Mesendoderm (in vitro differentiated cells): ENCODE measurements around the gene MTF2.

ENCODE experiments used
- DNase-seq: peaks from one replicate; pipeline ENCODE4 v3.0.0; 2013
- H2AK5ac ChIP-seq: 2 replicates; pipeline ENCODE4 v1.6.1; 2013; ENCODE audit warnings: low read length, inconsistent platforms
- H2BK120ac ChIP-seq: 2 replicates; pipeline ENCODE4 v1.6.1; 2013; ENCODE audit warnings: low read depth, mild to moderate bottlenecking, low read length, moderate library complexity, mixed read lengths
- H2BK15ac ChIP-seq: replicated peaks from 2 replicates; pipeline ENCODE4 v1.6.1; 2013; ENCODE audit warnings: low read depth, mild to moderate bottlenecking, moderate library complexity
- H2BK5ac ChIP-seq: 2 replicates; pipeline ENCODE4 v1.6.1; 2013; ENCODE audit warnings: low read length, inconsistent platforms
- H3K18ac ChIP-seq: 2 replicates; pipeline ENCODE4 v1.6.1; 2013; ENCODE audit warnings: mild to moderate bottlenecking, low read length, mixed read lengths
- H3K23ac ChIP-seq: one replicate; pipeline ENCODE4 v1.6.1; 2013; ENCODE audit warnings: low read length
- H3K27ac ChIP-seq: 2 replicates; pipeline ENCODE4 v1.5.1; 2013; ENCODE audit warnings: low read depth, mild to moderate bottlenecking, inconsistent platforms, low read length, moderate library complexity
- H3K27me3 ChIP-seq: 2 replicates; pipeline ENCODE4 v1.6.1; 2013; ENCODE audit warnings: low read length, control low read depth, mild to moderate bottlenecking, inconsistent platforms; ENCODE audit not compliant: insufficient read depth, poor library complexity
- H3K36me3 ChIP-seq: 2 replicates; pipeline ENCODE4 v1.6.1; 2013; ENCODE audit warnings: low read length, inconsistent platforms; ENCODE audit not compliant: control insufficient read depth, insufficient read depth
- H3K4ac ChIP-seq: one replicate; pipeline ENCODE4 v1.6.1; 2013; ENCODE audit warnings: low read depth, mild to moderate bottlenecking, low read length, moderate library complexity
- H3K4me1 ChIP-seq: 2 replicates; pipeline ENCODE4 v1.6.1; 2013; ENCODE audit warnings: low read depth, low read length, inconsistent platforms; ENCODE audit not compliant: control insufficient read depth
- H3K4me2 ChIP-seq: 2 replicates; pipeline ENCODE4 v1.6.1; 2013; ENCODE audit warnings: low read length
- H3K4me3 ChIP-seq: 2 replicates; pipeline ENCODE4 v1.5.1; 2013; ENCODE audit warnings: mild to moderate bottlenecking, low read length
- H3K56ac ChIP-seq: one replicate; pipeline ENCODE4 v1.6.1; 2013; ENCODE audit warnings: low read length
- H3K79me1 ChIP-seq: 2 replicates; pipeline ENCODE4 v1.6.1; 2013; ENCODE audit warnings: low read length, inconsistent platforms
- H3K79me2 ChIP-seq: 2 replicates; pipeline ENCODE4 v1.6.1; 2013; ENCODE audit warnings: mild to moderate bottlenecking, low read length; ENCODE audit not compliant: control insufficient read depth, insufficient read depth
- H3K9ac ChIP-seq: 2 replicates; pipeline ENCODE4 v1.6.1; 2013; ENCODE audit warnings: low read length, inconsistent platforms
- H4K5ac ChIP-seq: one replicate; pipeline ENCODE4 v1.6.1; 2013; ENCODE audit warnings: low read length
- H4K8ac ChIP-seq: one replicate; pipeline ENCODE4 v1.6.1; 2013; ENCODE audit warnings: low read depth, mild to moderate bottlenecking, control low read depth, low read length, moderate library complexity
- WGBS: extraction: QIAGEN DNeasy Blood & Tissue Kit; methylation state at CpG from one replicate; pipeline ENCODE4 v1.1.7; 2013; ENCODE audit warnings: low lambda C conversion rate, missing lambda C conversion rate; ENCODE audit not compliant: insufficient coverage; ENCODE audit errors: extremely low coverage; 5-methylcytosine and 5-hydroxymethylcytosine counted together

The MTF2 gene

DNA sequence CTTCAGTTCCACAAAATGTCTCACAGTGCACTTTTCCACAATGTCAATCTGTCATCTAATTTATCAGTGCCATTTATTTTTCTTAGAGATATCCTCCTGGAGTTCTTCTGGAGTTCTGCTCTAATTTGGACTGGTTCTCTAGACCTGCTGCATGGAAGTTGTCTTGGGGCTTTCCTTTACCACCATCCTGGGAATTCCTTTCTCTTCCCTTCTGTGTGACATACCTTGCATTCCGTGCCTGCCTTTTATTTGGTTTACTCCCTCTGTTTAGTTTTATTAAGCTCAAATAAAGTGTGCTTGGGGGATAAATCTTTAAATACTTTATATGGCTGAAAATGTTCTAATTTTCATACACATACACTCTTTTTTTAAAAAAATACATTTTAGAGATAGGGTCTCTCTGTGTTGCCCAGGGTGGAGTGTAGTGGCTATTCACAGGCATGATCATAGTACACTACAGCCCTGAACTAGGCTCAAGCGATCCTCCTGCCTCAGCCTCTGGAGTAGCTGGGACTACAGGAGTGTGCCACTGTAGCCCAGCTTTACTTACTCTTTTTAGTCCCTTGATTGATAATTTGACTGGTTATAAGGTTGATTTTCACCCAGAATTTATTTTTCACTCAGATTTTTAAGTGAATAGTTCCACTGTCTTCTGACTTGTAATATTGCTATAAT lies 14.4 kb downstream of the MTF2 start:
- H2BK120ac ChIP-seq = no peak overlapping the region
- H3K27ac ChIP-seq = no peak overlapping the region
- no peak overlapping the region for H2AK5ac ChIP-seq
- H3K4me2 ChIP-seq = no peak overlapping the region
- H3K27me3 ChIP-seq = no peaks in the 10 kb centered on the region
- H2BK15ac ChIP-seq = no peak overlapping the region
- no peak overlapping the region for H3K56ac ChIP-seq
- no peak overlapping the region for H4K8ac ChIP-seq
- H4K5ac ChIP-seq = no peak overlapping the region
- WGBS = no CpG with 5 or more reads among the region's 2 CpGs
- H2BK5ac ChIP-seq = no peak overlapping the region
- no peak overlapping the region for H3K23ac ChIP-seq
- no peaks in the 10 kb centered on the region for H3K79me1 ChIP-seq
- no peak overlapping the region for H3K4me3 ChIP-seq
- H3K9ac ChIP-seq = no peak overlapping the region
- peak; percentile 77 for DNase-seq
- no peak overlapping the region for H3K18ac ChIP-seq
- no peaks in the 10 kb centered on the region for H3K36me3 ChIP-seq
- H3K4ac ChIP-seq = no peak overlapping the region
- H3K4me1 ChIP-seq = no peaks in the 10 kb centered on the region
- H3K79me2 ChIP-seq = peaks cover 73% of the 10 kb centered on the region

DNA sequence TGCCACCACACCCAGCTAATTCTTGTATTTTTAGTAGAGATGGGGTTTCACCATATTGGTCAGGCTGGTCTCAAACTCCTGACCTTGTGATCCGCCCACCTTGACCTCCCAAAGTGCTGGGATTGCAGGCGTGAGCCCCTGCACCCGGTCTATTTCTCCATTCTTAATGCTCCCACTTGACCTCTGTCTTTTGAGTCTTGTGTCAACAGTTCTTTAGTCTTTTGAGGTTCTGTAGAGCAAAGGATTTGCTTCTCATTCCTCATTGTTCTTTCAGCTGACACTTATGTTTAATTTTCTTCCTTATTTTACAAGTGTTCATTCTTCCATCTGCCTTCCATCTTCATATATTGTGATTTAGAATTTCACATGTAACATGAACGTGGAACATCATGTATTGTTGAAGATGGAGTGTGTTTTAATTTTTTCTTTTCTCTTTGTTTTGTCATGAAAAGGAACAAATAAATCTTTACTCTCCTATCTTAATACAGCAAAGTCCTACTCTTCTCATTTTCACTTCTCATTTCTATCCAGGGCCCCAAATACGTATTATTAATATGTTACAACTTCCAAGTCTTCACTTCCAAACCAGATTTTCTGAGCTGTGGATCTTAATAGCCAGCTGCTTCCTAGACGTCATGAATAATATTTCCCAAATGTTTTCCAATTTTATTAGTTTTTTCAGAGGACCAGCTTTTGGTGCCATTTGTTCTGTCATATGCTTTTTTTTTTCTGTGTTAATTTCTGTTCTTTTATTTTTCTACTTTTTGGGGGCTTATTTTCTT lies 16.9 kb downstream of the MTF2 start:
- Histone ChIP-seq H3K27me3 (no peaks in the 10 kb centered on the region), H3K23ac (no peak overlapping the region), H3K36me3 (no peaks in the 10 kb centered on the region), H3K4me1 (peaks cover 3% of the 10 kb centered on the region), H3K56ac (no peak overlapping the region), H3K9ac (no peak overlapping the region), H3K79me2 (peaks cover 75% of the 10 kb centered on the region), H2BK5ac (no peak overlapping the region), H4K5ac (no peak overlapping the region), H3K18ac (no peak overlapping the region), H2BK15ac (no peak overlapping the region), H3K27ac (no peak overlapping the region), H3K4me2 (no peak overlapping the region), H3K4ac (no peak overlapping the region), H3K4me3 (no peak overlapping the region), H4K8ac (no peak overlapping the region), H3K79me1 (peaks cover 2% of the 10 kb centered on the region), H2BK120ac (no peak overlapping the region), H2AK5ac (no peak overlapping the region)
- no peak for DNase-seq
- WGBS = 100% methylated on average over 1 of the region's 6 CpGs

DNA sequence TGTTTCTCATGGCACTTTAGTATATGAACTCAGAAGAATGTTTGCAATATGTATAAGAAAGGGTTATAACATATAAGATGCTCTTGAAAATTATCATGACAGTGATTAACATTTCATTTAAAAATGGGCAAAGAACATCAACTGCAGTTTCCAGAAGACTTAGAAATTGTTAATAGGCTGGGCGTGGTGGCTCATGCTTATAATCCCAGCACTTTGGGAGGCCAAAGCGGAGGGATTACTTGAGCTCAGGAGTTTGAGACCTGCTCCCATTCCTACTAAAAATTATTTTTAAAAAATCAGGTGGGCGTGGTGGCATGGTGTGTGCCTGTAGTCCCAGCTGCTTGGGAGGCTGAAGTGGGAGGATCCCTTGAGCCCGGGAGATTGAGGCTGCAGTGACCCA lies 23.1 kb downstream of the MTF2 start:
- peaks cover 6% of the 10 kb centered on the region for H3K79me1 ChIP-seq
- no peaks in the 10 kb centered on the region for H3K36me3 ChIP-seq
- H2BK5ac ChIP-seq = no peak overlapping the region

DNA sequence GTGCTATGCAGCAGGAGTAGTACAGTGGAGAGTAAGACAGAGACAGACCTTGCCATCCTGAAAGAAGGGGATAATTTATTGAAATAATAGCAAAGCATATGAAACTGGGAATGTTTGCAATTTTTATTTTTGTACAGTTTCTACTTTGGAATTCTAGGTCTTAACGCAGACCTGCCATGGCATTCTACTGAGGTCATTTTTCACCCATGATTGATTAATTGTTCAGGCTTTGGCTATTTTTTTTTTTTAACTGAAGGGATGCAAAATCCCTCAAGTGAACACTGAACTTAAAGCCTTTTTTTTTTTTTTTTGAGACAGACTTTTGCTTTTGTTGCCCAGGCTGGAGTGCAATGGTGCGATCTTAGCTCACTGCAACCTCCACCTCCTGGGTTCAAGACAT lies 27.1 kb downstream of the MTF2 start:
- H3K18ac ChIP-seq = no peak overlapping the region
- H3K4me2 ChIP-seq = no peak overlapping the region
- H3K79me1 ChIP-seq = peaks cover 3% of the 10 kb centered on the region
- no peaks in the 10 kb centered on the region for H3K36me3 ChIP-seq
- WGBS = no CpG with 5 or more reads among the region's 2 CpGs
- H3K4me1 ChIP-seq = no peaks in the 10 kb centered on the region
- no peak overlapping the region for H3K27ac ChIP-seq
- no peak overlapping the region for H3K23ac ChIP-seq
- no peak overlapping the region for H2BK5ac ChIP-seq
- H2AK5ac ChIP-seq = no peak overlapping the region
- no peak overlapping the region for H3K4ac ChIP-seq
- H3K56ac ChIP-seq = no peak overlapping the region
- no peak for DNase-seq
- no peak overlapping the region for H4K5ac ChIP-seq
- no peak overlapping the region for H3K4me3 ChIP-seq
- no peak overlapping the region for H4K8ac ChIP-seq
- H3K27me3 ChIP-seq = no peaks in the 10 kb centered on the region
- H3K9ac ChIP-seq = no peak overlapping the region
- H2BK120ac ChIP-seq = no peak overlapping the region
- no peak overlapping the region for H2BK15ac ChIP-seq
- peaks cover 73% of the 10 kb centered on the region for H3K79me2 ChIP-seq

More for the DNA sequence above, 23.1 kb downstream of the MTF2 start:
- H3K27me3 ChIP-seq = no peaks in the 10 kb centered on the region
- H3K56ac ChIP-seq = no peak overlapping the region
- H3K23ac ChIP-seq = no peak overlapping the region
- no CpG with 5 or more reads among the region's 4 CpGs for WGBS
- H3K79me2 ChIP-seq = peaks cover 81% of the 10 kb centered on the region
- no peak overlapping the region for H2BK120ac ChIP-seq
- DNase-seq = no peak
- H3K4me2 ChIP-seq = no peak overlapping the region
- H3K18ac ChIP-seq = no peak overlapping the region
- H3K4me3 ChIP-seq = no peak overlapping the region
- no peak overlapping the region for H3K27ac ChIP-seq
- no peak overlapping the region for H2AK5ac ChIP-seq
- no peak overlapping the region for H4K8ac ChIP-seq
- H4K5ac ChIP-seq = no peak overlapping the region
- H2BK15ac ChIP-seq = no peak overlapping the region
- peaks cover 3% of the 10 kb centered on the region for H3K4me1 ChIP-seq
- no peak overlapping the region for H3K4ac ChIP-seq
- H3K9ac ChIP-seq = no peak overlapping the region

DNA sequence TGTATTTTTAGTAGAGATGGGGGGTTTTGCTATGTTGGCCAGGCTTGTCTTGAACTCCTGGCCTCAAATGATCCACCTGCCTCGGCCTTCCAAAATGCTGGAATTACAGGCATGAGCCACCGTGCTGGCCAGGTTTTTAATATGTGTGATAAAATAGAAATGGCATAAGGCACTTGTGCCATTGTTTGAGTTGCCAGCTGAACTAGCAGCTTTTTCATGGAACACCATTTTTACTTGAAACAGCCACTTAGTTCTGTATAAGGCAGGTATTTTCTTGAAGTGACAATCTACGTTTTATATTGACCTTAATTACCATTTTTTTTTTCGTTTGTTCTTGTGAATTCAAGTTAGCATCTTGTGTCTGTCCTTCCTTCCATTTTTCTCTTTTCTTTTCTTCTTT lies 28.3 kb downstream of the MTF2 start:
- Histone ChIP-seq H2BK15ac (no peak overlapping the region), H3K4me3 (no peak overlapping the region), H3K18ac (no peak overlapping the region), H3K79me2 (peaks cover 66% of the 10 kb centered on the region), H3K4me2 (no peak overlapping the region), H3K56ac (no peak overlapping the region), H3K27ac (no peak overlapping the region), H4K8ac (no peak overlapping the region), H3K4me1 (no peaks in the 10 kb centered on the region), H2BK120ac (no peak overlapping the region), H3K27me3 (no peaks in the 10 kb centered on the region), H4K5ac (no peak overlapping the region), H3K36me3 (no peaks in the 10 kb centered on the region), H3K9ac (no peak overlapping the region), H2BK5ac (no peak overlapping the region), H2AK5ac (no peak overlapping the region), H3K4ac (no peak overlapping the region), H3K23ac (no peak overlapping the region), H3K79me1 (peaks cover 3% of the 10 kb centered on the region)
- no CpG with 5 or more reads among the region's 4 CpGs for WGBS
- no peak for DNase-seq
